HG03097 (cell line): ENCODE data around the gene MYO5B.
A peak's percentile ranks its signal among the peaks of the same experiment; 100 is the strongest.
"Not testable (repeated sequence)": the region's sequence is repeated elsewhere in the genome, so short reads cannot be mapped to it uniquely, and the experiment has no call there.

Experiments used
- ATAC-seq: cut with Tn5 transposase; IDR thresholded peaks from one replicate; pipeline ENCODE4 v1.9.1; 2021; ENCODE audit not compliant: unreplicated experiment, low FRiP score

The MYO5B gene

GRCh38 chr18:49845629-49846360, 349.2 kb downstream of the MYO5B start:
- no peak for ATAC-seq

- ATAC-seq, result no peak
Observed at GRCh38 chr18:49844903-49845302, 350.0 kb downstream of the MYO5B start.

GRCh38 chr18:49843778-49844625, 350.9 kb downstream of the MYO5B start:
- ATAC-seq, result no peak

- ATAC-seq, result no peak
Observed at GRCh38 chr18:49843131-49843530, 351.8 kb downstream of the MYO5B start.

- ATAC-seq, result no peak
Observed at GRCh38 chr18:49842656-49843055, 352.3 kb downstream of the MYO5B start.

- no peak for ATAC-seq
Observed at GRCh38 chr18:49841236-49842217, 353.4 kb downstream of the MYO5B start.

- no peak for ATAC-seq
Observed at GRCh38 chr18:49839012-49839411, 355.9 kb downstream of the MYO5B start.

- ATAC-seq, result no peak
Observed at GRCh38 chr18:49838381-49838780, 356.6 kb downstream of the MYO5B start.

- no peak for ATAC-seq
Observed at GRCh38 chr18:49837889-49838288, 357.1 kb downstream of the MYO5B start.

GRCh38 chr18:49837316-49837835, 357.6 kb downstream of the MYO5B start:
- not testable (repeated sequence) for ATAC-seq

GRCh38 chr18:49835405-49835804, 359.5 kb downstream of the MYO5B start:
- ATAC-seq, result no peak

GRCh38 chr18:49834258-49834657, 360.7 kb downstream of the MYO5B start:
- ATAC-seq, result no peak

GRCh38 chr18:49833814-49834213, 361.1 kb downstream of the MYO5B start:
- no peak for ATAC-seq

- ATAC-seq, result no peak
Observed at GRCh38 chr18:49832221-49832647, 362.7 kb downstream of the MYO5B start.

GRCh38 chr18:49827996-49828395, 367.0 kb downstream of the MYO5B start:
- no peak for ATAC-seq

GRCh38 chr18:49819823-49820671, 374.9 kb downstream of the MYO5B start:
- ATAC-seq, result peak; percentile 69

- no peak for ATAC-seq
Observed at GRCh38 chr18:49819071-49819662, 375.8 kb downstream of the MYO5B start.

GRCh38 chr18:49817947-49818346, 377.0 kb downstream of the MYO5B start:
- no peak for ATAC-seq

GRCh38 chr18:49815927-49816326, 379.0 kb downstream of the MYO5B start:
- no peak for ATAC-seq
